WTC11 (cell line): ENCODE measurements around the gene APMAP. TPM values are rescaled to one million over a fixed set of nuclear protein-coding genes. Genes with fewer than 3 reads are reported as not detected.

Experiments
- ATAC-seq: fragments of 200-7000 bp; cut with Tn5 transposase; 2 replicates; pipeline ENCODE4 v1.10.0; 2021; ENCODE audit warnings: mild to moderate bottlenecking, moderate library complexity
- CTCF ChIA-PET: fragments of 300-600 bp; sonication (Branson Sonifier 250); formaldehyde crosslinking; loops from one replicate; lab custom pipeline; 2021; ENCODE audit warnings: antibody characterized with exemption; lab: Charles Lee
- POLR2A ChIA-PET: fragments of 350-600 bp; sonication (Branson Sonifier 250); formaldehyde crosslinking; loops from one replicate; lab custom pipeline; 2021; ENCODE audit warnings: antibody characterized with exemption; lab: Charles Lee
- DNase-seq: peaks from one replicate; pipeline ENCODE4 v3.0.0; 2021; ENCODE audit warnings: low spot score
- H3K27ac Mint-ChIP-seq: 2 replicates; pipeline ENCODE4 v1.8.0; 2021; ENCODE audit warnings: mixed read lengths
- H3K27me3 Mint-ChIP-seq: 2 replicates; pipeline ENCODE4 v1.8.0; 2021; ENCODE audit warnings: low read depth, mild to moderate bottlenecking, moderate library complexity, mixed read lengths
- H3K36me3 Mint-ChIP-seq: 2 replicates; pipeline ENCODE4 v1.8.0; 2021; ENCODE audit warnings: mixed read lengths
- H3K4me1 Mint-ChIP-seq: 2 replicates; pipeline ENCODE4 v1.8.0; 2022; ENCODE audit warnings: mixed read lengths
- H3K4me3 Mint-ChIP-seq: 2 replicates; pipeline ENCODE4 v1.8.0; 2021; ENCODE audit warnings: mild to moderate bottlenecking, moderate library complexity, mixed read lengths
- H3K9me3 Mint-ChIP-seq: 2 replicates; pipeline ENCODE4 v1.8.0; 2021; ENCODE audit warnings: mixed read lengths
- ARID4B ChIP-seq: sonication (generic); formaldehyde crosslinking; IDR thresholded peaks from 2 replicates; pipeline ENCODE4 v1.8.0; 2023; ENCODE audit warnings: missing genetic modification reagents, mild to moderate bottlenecking, borderline replicate concordance
- CREB1 ChIP-seq: sonication (generic); formaldehyde crosslinking; IDR thresholded peaks from 2 replicates; pipeline ENCODE4 v1.8.0; 2023; ENCODE audit warnings: mild to moderate bottlenecking, missing genetic modification reagents
- CTCF ChIP-seq: fragments of 200-600 bp; IDR thresholded peaks from 2 replicates; pipeline ENCODE4 v1.8.0; 2022; ENCODE audit warnings: antibody characterized with exemption
- HMGA2 ChIP-seq: fragments of 250-450 bp; sonication (Bioruptor Pico); IDR thresholded peaks from 2 replicates; pipeline ENCODE4 v1.4.0; 2021; ENCODE audit warnings: mild to moderate bottlenecking, moderate library complexity
- JAZF1 ChIP-seq: fragments of 250-450 bp; sonication (Bioruptor Pico); IDR thresholded peaks from 2 replicates; pipeline ENCODE4 v1.9.0; 2021; ENCODE audit warnings: moderate library complexity, mild to moderate bottlenecking, inconsistent platforms
- MXD4 ChIP-seq: fragments of 250-450 bp; sonication (Bioruptor Pico); IDR thresholded peaks from 2 replicates; pipeline ENCODE4 v1.8.0; 2021; ENCODE audit warnings: mild to moderate bottlenecking, moderate library complexity, borderline replicate concordance
- MYBL2 ChIP-seq: sonication (generic); formaldehyde crosslinking; IDR thresholded peaks from 2 replicates; pipeline ENCODE4 v1.8.1; 2023; ENCODE audit warnings: mild to moderate bottlenecking, moderate library complexity, missing genetic modification reagents
- NFATC4 ChIP-seq: fragments of 250-450 bp; sonication (Bioruptor Pico); IDR thresholded peaks from 2 replicates; pipeline ENCODE4 v1.9.0; 2021; ENCODE audit warnings: mild to moderate bottlenecking
- OVOL2 ChIP-seq: fragments of 250-450 bp; sonication (Bioruptor Pico); IDR thresholded peaks from 2 replicates; pipeline ENCODE4 v1.9.0; 2021; ENCODE audit warnings: mild to moderate bottlenecking, borderline replicate concordance
- RELA ChIP-seq: sonication (generic); formaldehyde crosslinking; IDR thresholded peaks from 2 replicates; pipeline ENCODE4 v1.8.1; 2022; ENCODE audit warnings: missing genetic modification reagents, mild to moderate bottlenecking, borderline replicate concordance
- RORB ChIP-seq: fragments of 250-450 bp; sonication (Bioruptor Pico); IDR thresholded peaks from 2 replicates; pipeline ENCODE4 v1.9.0; 2021; ENCODE audit warnings: mild to moderate bottlenecking
- SMAD3 ChIP-seq: sonication (generic); formaldehyde crosslinking; IDR thresholded peaks from 2 replicates; pipeline ENCODE4 v1.8.0; 2022; ENCODE audit warnings: missing genetic modification reagents, mild to moderate bottlenecking, borderline replicate concordance
- TEAD1 ChIP-seq: sonication (generic); formaldehyde crosslinking; IDR thresholded peaks from 2 replicates; pipeline ENCODE4 v1.8.0; 2022; ENCODE audit warnings: mild to moderate bottlenecking, missing genetic modification reagents
- TP53 ChIP-seq: sonication (generic); formaldehyde crosslinking; IDR thresholded peaks from 2 replicates; pipeline ENCODE4 v1.8.1; 2023; ENCODE audit warnings: mild to moderate bottlenecking, missing genetic modification reagents
- ZNF232 ChIP-seq: sonication (generic); formaldehyde crosslinking; IDR thresholded peaks from 2 replicates; pipeline ENCODE4 v1.8.0; 2022; ENCODE audit warnings: mild to moderate bottlenecking, missing genetic modification reagents
- ZNF317 ChIP-seq: sonication (generic); formaldehyde crosslinking; IDR thresholded peaks from 2 replicates; pipeline ENCODE4 v1.8.1; 2023; ENCODE audit warnings: low read depth, mild to moderate bottlenecking, moderate library complexity, missing genetic modification reagents, borderline replicate concordance
- ZNF532 ChIP-seq: fragments of 250-450 bp; sonication (Bioruptor Pico); IDR thresholded peaks from 2 replicates; pipeline ENCODE4 v1.9.0; 2021; ENCODE audit warnings: mild to moderate bottlenecking, borderline replicate concordance
- total RNA-seq: library from RNA; stranded (reverse); gene quantifications from 3 replicates; pipeline ENCODE4 v1.2.3, GENCODE V29; 2021

Gene APMAP
- total RNA-seq, 1 experiment from 2014 or later = 55.3 TPM

GRCh38 chr20:24936526-24937407 is 55.8 kb downstream of the APMAP start (continued):
- TF ChIP-seq ARID4B (CRISPR knock-in tag) = no peak
- TF ChIP-seq CREB1 (CRISPR knock-in tag) = no peak
- TF ChIP-seq ZNF232 (CRISPR knock-in tag) = no peak
- TF ChIP-seq MYBL2 = no peak
- TF ChIP-seq RORB = no peak

DNA sequence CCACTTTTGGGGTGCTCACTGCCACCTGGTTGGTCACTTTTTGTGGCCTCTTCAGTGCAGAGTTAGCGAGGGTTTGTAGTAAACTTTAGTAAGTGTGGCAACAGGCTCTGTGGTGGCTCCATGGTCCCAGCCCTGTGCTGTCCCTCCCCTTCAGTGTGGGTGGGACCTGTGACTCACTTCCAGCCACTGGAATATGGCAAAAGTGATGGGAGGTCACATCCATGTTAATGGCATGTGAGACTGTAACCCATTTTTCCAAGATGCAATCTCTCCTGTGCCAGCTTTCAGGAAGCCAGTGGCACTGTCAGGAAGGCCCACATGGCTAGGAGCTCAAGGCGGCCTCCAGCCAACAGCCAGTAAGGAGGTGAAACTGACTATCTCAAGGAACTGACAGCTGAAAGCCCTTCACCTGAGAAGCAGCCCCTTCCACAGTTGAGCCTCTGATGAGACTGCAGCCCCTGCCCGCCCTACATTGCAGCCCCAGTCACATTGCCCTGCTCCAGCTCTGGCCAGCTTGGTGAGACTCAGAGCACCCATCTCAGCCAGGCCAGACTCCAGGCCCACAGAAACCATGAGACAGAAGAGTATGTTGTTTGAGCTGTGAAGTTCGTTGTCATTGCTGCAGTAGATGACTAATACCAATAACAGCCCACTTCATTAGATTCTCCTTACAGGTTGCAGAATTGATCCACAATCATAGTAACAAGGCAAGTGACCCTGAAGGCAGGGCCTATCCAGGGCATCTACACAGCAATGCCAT is 56.6 kb downstream of the APMAP start:
- Mint-ChIP-seq H3K4me3 (no peak overlapping the region), H3K9me3 (peaks cover 32% of the 10 kb centered on the region), H3K4me1 (peaks cover 2% of the 10 kb centered on the region), H3K27me3 (no peaks in the 10 kb centered on the region; the same call in none of the 2 replicates), H3K36me3 (peaks cover 9% of the 10 kb centered on the region), H3K27ac (no peak overlapping the region)
- DNase-seq (no peak), ATAC-seq (no peak)
- no peak for TF ChIP-seq MXD4 (CRISPR knock-in tag)
- TF ChIP-seq RELA (CRISPR knock-in tag) = no peak
- TF ChIP-seq SMAD3 (CRISPR knock-in tag) = no peak
- TF ChIP-seq TEAD1 = no peak
- no peak for TF ChIP-seq HMGA2 (CRISPR knock-in tag)
- no peak for TF ChIP-seq TP53 (CRISPR knock-in tag)
- CTCF ChIA-PET = no interaction called here
- POLR2A ChIA-PET = no interaction called here

- no peak overlapping the region for H3K4me3 Mint-ChIP-seq
- peaks cover 10% of the 10 kb centered on the region for H3K4me1 Mint-ChIP-seq
- DNase-seq (no peak), ATAC-seq (no peak)
- peaks cover 3% of the 10 kb centered on the region for H3K36me3 Mint-ChIP-seq
- peaks cover 24% of the 10 kb centered on the region for H3K9me3 Mint-ChIP-seq
- ChIA-PET POLR2A (no interaction called here), CTCF (no interaction called here)
- no peaks in the 10 kb centered on the region; the same call in 1 of the 2 replicates for H3K27me3 Mint-ChIP-seq
- H3K27ac Mint-ChIP-seq = no peak overlapping the region
- TF ChIP-seq ZNF317 (CRISPR knock-in tag) = no peak
- TF ChIP-seq CTCF = no peak
- TF ChIP-seq MYBL2 = no peak
- TF ChIP-seq ZNF532 (CRISPR knock-in tag) = no peak
- no peak for TF ChIP-seq ARID4B (CRISPR knock-in tag)
- TF ChIP-seq OVOL2 (CRISPR knock-in tag) = no peak
- TF ChIP-seq NFATC4 (CRISPR knock-in tag) = no peak
- no peak for TF ChIP-seq JAZF1
These were observed 57.4 kb downstream of the APMAP start for GRCh38 chr20:24935140-24935539.
